ENCODE data around the gene KIF24. TPM values are rescaled to one million over a fixed set of nuclear protein-coding genes. Genes with fewer than 3 reads are reported as not detected.

KIF24 gene
- 1 to 10 TPM in 2 of 4 donors, under 1 TPM in 2; 0.37 to 6.8 (median 1.1) TPM for total RNA-seq

- peaks cover 13 to 20% (median 14%) of the 10 kb centered on the region in 4 donors for H3K4me1 ChIP-seq
- TF ChIP-seq POLR2A (IDR thresholded peaks at IDR 0.05) (peak; percentile 90), POLR2AphosphoS5 (IDR thresholded peaks at IDR 0.05) (peak; percentile 89 to 91 (median 91)), EP300 (IDR thresholded peaks at IDR 0.05; ENCODE audit: low read depth) (no peak), CTCF (IDR thresholded peaks at IDR 0.05) (peak in 1 of 5 experiments; percentile 1)
- H3K27me3 ChIP-seq, result no peaks in the 10 kb centered on the region
- H3K27ac ChIP-seq, result peak within 1 kb of the TSS; percentile 96 to 100 (median 98)
- in situ Hi-C loops (cut with MboI; ENCODE audit: low pct_ligation_motif_present in 1 of 4, low pct_unique_long_range_greater_than_20kb in 1 of 4, low sequenced_read_pairs in 3 of 4) (no loop called here), intact Hi-C loops (cut with DNase I; ENCODE audit: low total_unique reads) (no loop called here)
- DNase-seq, result peak; percentile 97
- H3K4me3 ChIP-seq, result peak within 1 kb of the TSS; percentile 49 to 99 (median 84)
- H3K36me3 ChIP-seq, result no peaks in the 10 kb centered on the region
- 0% methylated on average over 11 to 51 of the region's 64 CpGs for WGBS, 2 donors (ENCODE audit: low coverage in 1 of 2)
- no peaks in the 10 kb centered on the region for H3K9me3 ChIP-seq
Measured at GRCh38 chr9:34328987-34329832, at the start of gene KIF24, which contains the start of gene NUDT2. TSS of gene KIF24 (minus strand) at chr9:34329268. CDS start at chr9:34311346, 17,922 bp downstream. TSS of gene NUDT2 (plus strand) at chr9:34329569. CDS start at chr9:34339040, 9,471 bp downstream.

GRCh38 chr9:34378376-34379060, 49.5 kb upstream of the KIF24 start:
- 88 to 97% methylated on average over 3 of the region's 3 CpGs for WGBS, 2 donors (ENCODE audit: low coverage in 1 of 2)
- in situ Hi-C loops (cut with MboI; ENCODE audit: low pct_ligation_motif_present in 1 of 4, low pct_unique_long_range_greater_than_20kb in 1 of 4, low sequenced_read_pairs in 3 of 4), result no loop called here
- H3K27ac ChIP-seq, result peak overlapping the region in 1 of 4 donors; percentile 76

GRCh38 chr9:34377404-34377746, 48.3 kb upstream of the KIF24 start:
- no peaks in the 10 kb centered on the region for H3K9me3 ChIP-seq
- peak overlapping the region; percentile 90 to 95 (median 91) for H3K27ac ChIP-seq
- H3K27me3 ChIP-seq, result no peaks in the 10 kb centered on the region
- peaks cover 20 to 44% (median 39%) of the 10 kb centered on the region in 4 donors for H3K4me1 ChIP-seq
- intact Hi-C loops (cut with DNase I; ENCODE audit: low total_unique reads), result no loop called here
- no peak for TF ChIP-seq POLR2AphosphoS5 (IDR thresholded peaks at IDR 0.05)
- TF ChIP-seq CTCF (IDR thresholded peaks at IDR 0.05), result no peak
- TF ChIP-seq POLR2A (IDR thresholded peaks at IDR 0.05), result no peak
- TF ChIP-seq EP300 (IDR thresholded peaks at IDR 0.05; ENCODE audit: low read depth), result no peak
- WGBS, 2 donors (ENCODE audit: low coverage in 1 of 2), result 5 to 6% methylated on average over 3 to 21 of the region's 21 CpGs
- in situ Hi-C loops (cut with MboI; ENCODE audit: low pct_ligation_motif_present in 1 of 4, low pct_unique_long_range_greater_than_20kb in 1 of 4, low sequenced_read_pairs in 3 of 4), result no loop called here
- peaks cover 0 to 3% (median 1%) of the 10 kb centered on the region in 4 donors for H3K36me3 ChIP-seq
- DNase-seq, result peak; percentile 57
- peak overlapping the region; percentile 56 to 85 (median 64) for H3K4me3 ChIP-seq

More at GRCh38 chr9:34378376-34379060, 49.5 kb upstream of the KIF24 start:
- peaks cover 20 to 44% (median 39%) of the 10 kb centered on the region in 4 donors for H3K4me1 ChIP-seq
- intact Hi-C loops (cut with DNase I; ENCODE audit: low total_unique reads), result loop anchor here (2.0 kb wide), 1 partner anchor 46 kb away; no protein-coding TSS in a partner anchor
- DNase-seq, result no peak
- no peaks in the 10 kb centered on the region for H3K9me3 ChIP-seq
- no peaks in the 10 kb centered on the region for H3K36me3 ChIP-seq
- no peak overlapping the region for H3K4me3 ChIP-seq
- no peaks in the 10 kb centered on the region for H3K27me3 ChIP-seq
- no peak for TF ChIP-seq POLR2A (IDR thresholded peaks at IDR 0.05)
- TF ChIP-seq CTCF (IDR thresholded peaks at IDR 0.05), result no peak
- no peak for TF ChIP-seq EP300 (IDR thresholded peaks at IDR 0.05; ENCODE audit: low read depth)
- no peak for TF ChIP-seq POLR2AphosphoS5 (IDR thresholded peaks at IDR 0.05)

Data from transverse colon (tissue), 4 donors.